GM19438 (cell line): ENCODE results near the gene SND1.
A peak's percentile ranks its signal among the peaks of the same experiment; 100 is the strongest.

Source experiments
- ATAC-seq: cut with Tn5 transposase; IDR thresholded peaks from one replicate; pipeline ENCODE4 v1.9.1; 2021; ENCODE audit warnings: low read depth; ENCODE audit not compliant: unreplicated experiment

Gene SND1

DNA sequence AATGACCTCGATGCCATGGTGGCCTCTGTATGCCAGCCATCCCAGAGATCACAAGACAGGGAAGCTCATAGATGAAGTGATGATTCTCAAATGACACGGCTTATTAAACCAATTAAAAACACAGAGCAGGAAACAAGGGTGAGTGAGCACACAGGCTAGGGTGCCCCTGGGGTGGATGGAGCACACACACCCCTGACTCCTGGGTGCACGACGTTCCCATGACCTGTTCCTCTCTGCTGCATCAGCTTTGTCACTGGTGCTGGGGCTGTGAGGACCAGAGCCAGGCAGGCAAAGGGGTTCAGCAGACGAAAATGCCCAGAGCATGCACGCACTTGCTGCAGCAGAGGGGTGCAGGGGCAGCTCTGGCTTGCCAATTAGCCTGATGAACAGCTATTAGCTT lies 465.7 kb downstream of the SND1 start:
- no peak for ATAC-seq

DNA sequence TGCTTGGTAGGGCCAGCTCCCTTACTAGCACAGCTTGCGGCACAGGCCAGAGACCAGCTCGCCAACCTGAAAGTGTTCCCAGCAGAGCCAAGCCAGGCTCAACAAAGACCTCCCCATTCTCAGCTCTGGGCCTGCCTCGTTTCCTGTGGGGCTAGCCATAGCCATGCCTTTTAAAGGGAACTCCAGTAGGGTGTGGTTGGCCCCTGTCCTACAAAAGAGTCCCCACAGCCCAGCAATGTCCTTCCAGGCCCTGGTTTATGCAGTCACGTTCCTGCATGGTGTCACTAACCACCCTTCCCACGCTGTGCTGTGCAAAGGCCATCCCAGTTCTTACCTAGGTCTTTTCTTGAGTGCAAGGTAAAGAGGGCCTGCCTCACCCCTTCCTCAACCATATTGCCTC lies 467.0 kb downstream of the SND1 start:
- ATAC-seq = no peak

DNA sequence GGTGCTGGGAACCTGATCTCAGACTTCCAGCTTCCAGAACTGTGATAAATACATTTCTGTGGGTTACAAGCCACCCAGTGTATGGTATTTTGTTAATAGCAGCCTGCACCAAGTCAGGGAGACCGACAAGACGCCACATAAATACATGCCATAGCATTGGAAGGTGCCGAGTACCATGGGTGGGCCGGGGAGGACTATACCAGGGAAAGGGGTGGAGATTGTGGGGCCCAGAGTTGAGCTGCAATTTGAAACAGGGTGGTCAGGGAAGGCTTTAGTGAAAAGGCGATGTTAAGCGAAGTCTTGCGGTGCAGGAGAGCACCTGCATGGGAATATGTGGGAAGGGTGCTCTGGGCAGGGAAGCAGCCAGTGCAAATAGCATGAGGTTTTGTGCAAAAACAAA lies 468.1 kb downstream of the SND1 start:
- no peak for ATAC-seq

DNA sequence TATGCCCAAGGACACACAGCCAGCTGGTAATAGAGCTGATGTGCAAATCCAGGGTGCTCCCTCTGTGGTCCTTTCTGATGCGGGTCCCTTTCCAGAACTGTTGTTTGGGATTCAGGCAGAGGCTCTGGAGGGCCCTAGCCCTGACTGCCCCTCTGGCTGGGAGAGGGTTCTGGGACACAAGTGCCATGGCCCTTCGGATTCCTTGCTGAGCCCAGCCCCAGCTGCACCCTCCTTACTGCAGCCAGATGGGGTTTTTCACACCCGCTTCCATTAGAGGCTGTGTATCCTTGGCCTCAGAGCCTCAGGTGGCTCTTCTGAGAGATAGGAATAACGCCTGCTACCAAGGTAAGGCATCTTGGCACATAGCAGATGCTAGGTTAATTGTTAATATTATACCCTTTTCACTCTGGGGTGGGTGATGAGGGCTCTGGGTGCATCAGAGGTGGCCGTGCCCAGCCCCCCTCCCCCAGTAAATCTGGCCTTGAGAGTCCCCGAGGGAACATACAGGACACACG lies 469.0 kb downstream of the SND1 start:
- no peak for ATAC-seq

DNA sequence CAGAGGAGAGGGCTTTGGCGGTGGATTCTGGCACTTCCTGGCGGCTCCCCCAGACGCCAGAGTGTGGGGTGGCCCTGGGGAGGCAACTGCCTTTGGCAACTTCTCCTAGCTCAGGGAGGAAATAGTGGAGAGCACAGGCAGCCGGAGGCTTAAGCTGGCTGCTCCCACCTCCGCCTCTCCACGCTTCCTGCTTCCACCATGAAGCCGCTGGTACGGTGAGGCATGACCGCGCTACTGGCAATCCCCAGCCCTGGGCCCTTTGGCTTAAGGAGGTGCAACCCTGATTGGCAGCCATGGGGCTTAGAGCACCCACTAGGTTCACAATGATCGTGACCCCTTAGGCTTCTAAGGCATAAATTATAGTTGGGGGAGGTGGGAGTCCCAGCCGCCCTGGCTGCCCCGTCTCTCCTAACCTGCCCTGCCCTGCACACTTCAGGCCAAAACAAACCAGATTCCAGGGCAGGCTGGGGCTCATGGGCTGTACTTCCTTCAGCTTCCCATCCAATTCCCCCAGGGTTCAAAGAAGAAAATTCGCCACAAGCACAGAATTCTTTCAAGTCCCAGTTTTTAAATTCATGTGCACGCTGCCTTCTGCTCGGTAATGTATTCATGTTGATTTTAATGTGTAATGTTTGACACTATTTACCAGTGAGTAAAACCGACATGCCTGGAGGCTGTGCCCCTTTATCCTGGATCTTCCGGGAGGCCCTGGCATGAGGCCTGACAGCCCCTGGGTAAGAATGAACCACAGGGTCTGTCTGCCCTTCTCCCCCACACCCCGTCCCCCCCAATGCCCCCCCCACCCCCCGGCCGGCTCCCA lies 469.9 kb downstream of the SND1 start:
- ATAC-seq = no peak

DNA sequence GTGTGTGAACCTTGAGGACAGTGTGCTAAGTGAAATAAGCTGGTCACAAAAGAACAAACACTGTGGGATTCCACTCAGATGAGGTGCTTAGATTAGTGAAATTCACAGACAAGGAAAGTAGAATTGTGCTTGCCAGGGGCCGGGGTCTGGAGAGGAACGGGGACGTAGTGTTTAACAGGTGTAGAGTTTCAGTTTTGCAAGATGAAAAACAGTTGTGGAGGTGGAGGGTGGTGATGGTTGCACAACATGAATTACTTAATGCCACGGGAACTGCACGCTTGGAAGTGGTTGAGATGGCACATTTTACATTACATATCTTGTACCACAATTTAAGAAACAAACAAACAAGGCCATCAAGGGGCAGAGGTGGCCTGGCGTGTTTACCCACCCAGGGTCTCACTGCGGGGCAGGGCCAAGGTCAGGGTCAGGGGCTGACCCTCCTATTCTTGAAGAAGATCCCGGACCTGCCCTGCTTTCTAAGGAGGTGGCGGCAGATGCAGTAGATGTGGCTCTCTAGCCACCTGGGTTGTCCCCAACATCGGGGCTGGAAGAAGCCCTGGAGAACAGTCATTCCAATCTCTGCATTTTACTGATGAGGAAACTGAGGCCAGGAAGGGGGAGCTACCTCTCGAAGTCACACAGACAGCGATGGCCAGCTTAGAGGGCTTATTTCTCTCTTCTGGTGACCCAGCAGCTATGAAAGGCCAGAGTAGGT lies 470.7 kb downstream of the SND1 start:
- ATAC-seq = no peak

DNA sequence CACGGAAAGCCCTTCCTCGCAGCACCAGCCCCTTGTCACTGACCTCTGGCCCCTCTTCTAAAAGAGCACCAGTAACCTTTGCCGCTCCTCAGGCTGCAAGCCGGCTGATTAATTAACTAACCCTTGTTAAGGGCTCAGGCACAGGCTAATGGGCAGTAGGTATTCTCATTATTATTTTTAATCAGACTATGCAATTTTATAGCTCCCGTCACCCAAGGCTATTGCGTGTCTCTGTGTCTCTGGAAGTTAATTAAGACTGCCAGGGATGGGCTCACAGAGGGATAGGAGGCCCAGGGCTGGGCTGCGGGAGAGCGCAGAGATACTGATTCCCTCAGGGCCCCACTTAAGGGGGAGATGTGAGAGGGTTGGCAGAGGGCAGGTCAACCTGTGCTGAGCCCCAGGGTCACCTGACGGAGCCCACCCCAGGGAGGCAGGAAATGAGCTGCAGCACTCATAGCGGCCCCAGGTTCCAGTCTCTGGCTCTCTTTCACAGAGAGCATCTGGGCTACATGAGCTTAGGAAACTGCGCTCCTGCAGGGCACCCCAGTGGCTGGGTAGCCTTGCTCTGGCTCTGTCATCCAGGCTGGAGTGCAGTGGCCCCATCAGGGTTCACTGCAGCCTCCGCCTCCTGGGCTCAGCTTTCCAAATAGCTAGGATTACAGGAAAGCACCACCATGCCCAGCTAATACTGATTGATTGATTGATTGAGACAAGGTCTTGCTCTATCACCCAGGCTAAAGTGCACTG lies 471.5 kb downstream of the SND1 start:
- no peak for ATAC-seq

DNA sequence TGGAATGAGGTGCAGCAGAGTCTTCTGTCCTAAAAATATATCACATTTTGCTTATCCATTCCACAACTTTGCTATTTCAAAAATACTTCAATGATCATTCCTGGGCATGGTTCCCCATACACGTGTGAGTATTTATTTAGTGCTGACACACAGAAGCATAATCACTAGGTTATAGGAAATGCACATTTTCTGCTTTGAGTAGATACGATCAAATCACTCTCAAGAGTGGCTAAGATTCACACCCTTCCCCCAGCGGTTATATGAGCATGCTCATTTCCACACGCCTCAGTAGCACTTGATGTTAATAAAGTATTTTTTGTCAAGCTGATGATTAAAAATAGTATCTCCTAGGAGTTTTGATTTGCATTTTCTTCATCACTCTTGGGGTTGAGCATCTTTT lies 472.8 kb downstream of the SND1 start:
- no peak for ATAC-seq

DNA sequence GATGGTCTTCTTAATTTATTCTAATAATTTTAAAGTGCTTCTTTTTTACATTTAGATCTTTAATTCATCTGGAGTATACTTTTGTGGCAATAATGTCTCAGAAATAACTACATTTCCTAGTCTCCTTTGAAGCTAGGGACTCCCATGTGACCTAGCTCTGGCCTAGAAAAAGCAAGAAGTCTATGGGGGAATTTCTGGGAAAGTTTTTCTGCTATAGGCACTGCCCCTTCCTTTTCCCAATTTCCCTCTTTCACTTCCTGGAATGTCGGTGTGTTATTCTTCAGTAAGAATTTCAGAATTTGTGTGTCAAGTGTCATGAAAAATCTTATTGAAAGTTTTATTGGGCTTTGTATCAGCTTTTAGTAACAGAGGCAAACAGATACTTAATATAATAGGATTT lies 473.8 kb downstream of the SND1 start:
- no peak for ATAC-seq

DNA sequence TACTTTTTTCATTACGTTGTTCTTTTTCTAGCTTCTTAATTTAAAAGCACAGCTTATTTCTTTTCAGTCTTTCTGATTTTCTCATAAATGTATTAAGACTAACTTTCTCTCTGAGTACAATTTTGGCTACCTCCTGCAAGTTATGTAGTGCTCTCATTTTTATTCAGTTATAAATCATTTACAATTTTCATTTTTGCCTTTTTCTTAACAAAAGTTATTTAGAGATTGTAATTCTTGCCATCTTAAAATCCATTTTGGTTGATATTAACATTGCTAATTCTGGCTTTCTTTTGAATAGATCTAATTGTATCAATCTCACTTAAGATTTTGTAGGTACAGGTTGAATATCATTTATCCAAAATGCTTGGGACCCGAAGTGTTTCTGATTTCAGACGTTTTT lies 476.4 kb downstream of the SND1 start:
- ATAC-seq = no peak

DNA sequence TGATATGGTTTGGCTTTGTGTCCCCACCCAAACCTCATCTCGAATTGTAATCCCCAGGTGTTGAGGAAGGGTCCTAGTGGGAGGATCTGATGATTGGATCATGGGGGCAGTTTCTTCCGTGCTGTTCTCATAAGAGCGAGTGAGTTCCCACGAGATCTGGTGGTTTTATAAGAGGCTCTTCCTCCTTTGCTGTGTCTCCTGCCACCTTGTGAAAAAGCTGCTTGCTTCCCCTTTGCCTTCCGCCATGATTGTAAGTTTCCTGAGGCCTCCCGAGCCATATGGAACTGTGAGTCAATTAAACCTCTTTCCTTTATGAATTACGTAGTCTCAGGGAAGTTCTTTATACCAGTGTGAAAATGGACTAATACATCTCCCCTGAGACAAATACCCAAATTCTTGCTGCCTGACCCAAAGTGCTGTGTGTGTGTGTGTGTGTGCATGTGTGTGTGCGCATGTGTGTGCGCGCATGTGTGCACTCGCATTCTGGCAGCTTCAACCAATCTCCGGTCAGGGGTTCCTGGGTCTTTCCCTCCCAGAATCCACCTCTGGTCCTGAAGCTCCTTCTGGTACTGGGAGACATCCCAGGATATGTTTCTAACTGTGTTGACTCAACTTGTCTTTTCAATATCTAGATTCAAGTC lies 477.4 kb downstream of the SND1 start:
- ATAC-seq = no peak

DNA sequence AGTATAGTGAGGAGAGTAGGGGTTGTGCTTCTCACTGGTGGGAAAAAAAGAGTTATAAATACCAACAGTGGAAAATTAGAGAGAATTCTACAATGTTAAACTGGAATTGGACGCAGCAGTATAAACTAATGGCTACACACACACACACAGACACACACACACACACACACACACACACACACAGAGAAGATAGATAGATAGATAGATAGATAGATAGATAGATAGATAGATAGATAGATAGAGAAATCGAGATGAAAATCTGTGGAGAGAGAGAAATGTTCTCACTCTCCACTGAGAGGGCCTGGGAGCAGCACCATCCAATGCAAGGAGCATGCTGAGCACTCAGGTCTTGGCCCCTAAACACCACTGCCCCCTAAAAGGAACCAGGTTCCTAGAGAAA lies 479.1 kb downstream of the SND1 start:
- no peak for ATAC-seq

DNA sequence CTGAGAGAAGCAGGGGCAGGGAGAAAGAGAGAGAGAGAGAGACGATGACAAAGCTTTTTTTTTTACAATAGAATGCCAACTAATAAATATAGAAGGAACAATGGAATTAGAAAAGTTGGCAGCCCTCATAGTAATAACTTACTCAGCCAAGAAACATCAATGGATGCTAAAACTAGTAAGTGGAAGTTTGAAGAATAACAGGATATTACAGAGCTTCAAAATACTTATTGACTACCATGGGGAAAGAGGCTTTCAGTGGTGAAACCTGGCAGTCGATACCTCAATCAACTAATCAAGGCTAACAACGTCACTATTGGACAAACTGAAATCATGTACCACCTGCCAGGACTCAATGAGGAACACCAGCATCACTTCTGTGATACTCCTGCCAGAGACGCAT lies 479.7 kb downstream of the SND1 start:
- no peak for ATAC-seq

DNA sequence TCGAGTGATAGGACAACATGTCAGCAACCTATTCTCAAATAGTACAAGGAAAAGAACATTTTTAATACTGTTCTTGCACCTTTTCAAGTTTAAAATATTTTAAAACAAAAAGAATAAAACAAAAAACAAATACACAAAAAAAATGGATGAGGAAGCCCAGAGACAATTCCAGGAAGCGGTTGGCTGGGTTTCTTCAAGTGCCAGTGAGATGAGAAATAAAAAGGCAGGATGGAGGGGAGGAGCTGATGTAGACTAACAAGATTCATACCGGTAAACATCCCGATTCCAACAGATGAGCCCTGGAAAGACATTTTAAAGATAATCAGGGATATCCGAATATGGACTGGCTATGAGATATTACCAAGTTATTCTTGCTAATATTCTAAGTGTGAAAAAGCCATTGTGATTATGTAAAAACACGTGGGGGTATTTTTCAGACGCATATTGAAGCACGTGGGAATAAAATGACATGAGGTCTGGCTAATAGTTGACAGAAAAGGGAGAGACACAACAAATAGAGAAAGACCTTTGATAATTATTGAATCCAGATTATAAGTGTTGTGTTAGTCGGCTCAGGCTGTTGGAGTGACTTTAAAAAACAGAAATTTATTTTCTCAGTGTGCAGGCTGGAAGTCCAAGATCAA lies 480.6 kb downstream of the SND1 start:
- ATAC-seq = no peak

DNA sequence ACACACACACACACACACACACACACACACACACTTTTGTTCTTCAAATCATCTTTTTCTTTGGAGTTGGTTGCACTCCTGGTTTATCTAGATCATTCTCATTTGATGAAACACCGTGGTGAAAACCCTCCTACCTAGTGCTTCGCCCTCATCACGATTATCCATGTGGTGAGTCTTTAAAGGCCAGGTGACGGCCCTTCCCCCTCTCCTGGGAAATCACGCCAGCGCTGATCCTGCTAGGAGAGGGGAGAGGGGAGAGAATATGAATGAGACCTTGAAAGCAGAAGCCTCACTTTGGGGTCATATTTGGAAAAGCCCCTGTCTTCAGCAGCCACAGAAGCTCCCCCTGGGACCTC lies 483.1 kb downstream of the SND1 start:
- no peak for ATAC-seq

DNA sequence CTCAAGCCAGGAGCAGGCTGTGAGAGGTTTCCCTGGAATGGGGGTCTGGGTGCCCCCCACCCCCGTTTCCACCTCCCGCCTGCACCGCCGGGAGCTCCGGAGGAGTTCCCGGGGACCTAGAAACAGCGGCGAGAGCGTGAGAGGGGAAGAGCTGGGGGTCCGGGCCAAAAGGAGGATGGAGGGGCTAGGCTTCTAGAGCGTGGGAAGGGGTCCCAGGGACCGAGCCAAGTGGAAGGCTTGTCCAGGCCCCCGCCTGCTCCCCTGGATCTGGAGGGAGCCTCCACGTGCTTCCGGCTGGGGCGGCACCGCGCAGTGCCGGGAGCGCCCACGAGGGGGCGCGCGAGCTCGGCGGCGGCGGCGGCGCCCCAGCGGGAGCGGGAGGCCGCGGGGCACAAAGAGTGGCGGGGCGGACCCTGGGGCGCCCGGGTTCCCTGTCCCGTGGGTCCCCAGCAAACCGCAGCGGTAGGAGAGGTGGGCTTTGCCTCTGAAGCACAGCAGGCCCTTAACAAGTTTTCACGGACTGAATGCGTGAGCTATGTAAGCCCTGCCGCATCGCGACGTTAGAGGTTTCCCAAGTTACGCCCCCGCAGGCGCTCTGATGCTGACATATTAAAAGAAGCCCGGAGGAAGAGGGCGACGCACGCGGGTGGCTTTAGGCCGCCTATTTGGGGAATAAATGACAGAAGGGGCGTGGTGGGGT lies 483.7 kb downstream of the SND1 start:
- peak; percentile 96 for ATAC-seq

DNA sequence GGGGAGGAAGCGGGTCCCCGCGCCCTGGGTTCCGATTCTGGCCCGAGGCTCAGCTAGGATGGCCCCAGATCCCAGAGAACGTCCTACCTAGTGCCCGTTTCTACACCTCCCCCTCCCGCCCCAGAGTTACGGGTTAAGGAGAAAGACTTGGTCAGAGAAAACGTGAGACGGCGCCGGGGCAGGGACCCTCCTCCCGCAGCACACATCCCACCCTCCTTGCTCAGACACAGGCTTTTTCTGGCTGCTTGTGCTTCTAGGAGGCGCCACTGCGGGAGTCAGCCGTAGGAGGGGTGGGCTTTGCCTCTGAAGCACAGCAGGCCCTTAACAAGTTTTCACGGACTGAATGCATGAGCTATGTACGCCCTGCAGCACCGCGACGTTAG lies 484.2 kb downstream of the SND1 start:
- peak; percentile 14 for ATAC-seq

DNA sequence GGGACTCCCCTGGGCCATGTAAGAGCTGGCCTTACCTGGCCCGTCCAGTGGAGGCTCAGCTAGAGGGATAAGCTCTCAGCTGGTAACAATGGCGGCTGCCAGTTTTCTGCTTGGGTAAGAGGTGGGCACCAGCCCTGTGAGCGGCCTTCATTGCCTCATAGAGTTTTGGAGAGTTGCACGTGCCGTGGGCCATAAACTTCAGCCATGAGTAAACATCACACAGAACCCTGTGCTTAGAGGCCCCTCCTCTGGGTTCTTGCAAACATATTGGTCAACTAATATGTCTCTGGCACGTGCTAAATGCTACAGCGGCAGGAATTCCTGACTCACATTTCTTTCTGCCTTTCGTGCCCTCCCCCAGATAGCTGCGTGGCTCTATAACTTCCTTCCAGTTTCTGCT lies 485.2 kb downstream of the SND1 start:
- no peak for ATAC-seq

DNA sequence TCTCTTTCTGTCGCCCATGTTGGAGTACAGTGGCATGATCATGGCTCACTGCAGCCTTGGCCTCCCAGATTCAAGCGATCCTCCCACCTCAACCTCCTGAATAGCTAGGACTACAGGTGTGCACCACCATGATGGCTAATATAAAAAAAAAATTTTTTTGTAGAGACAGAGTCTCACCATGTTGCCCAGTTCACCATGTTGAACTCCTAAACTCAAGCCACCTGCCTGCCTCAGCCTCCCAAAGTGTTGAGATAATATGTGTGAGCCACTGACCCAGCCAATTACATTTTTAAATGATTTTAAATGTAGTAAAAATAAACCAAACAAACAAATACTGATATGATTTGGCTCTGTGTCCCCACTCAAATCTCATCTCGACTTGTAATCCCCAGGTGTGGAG lies 487.4 kb downstream of the SND1 start:
- ATAC-seq = no peak

DNA sequence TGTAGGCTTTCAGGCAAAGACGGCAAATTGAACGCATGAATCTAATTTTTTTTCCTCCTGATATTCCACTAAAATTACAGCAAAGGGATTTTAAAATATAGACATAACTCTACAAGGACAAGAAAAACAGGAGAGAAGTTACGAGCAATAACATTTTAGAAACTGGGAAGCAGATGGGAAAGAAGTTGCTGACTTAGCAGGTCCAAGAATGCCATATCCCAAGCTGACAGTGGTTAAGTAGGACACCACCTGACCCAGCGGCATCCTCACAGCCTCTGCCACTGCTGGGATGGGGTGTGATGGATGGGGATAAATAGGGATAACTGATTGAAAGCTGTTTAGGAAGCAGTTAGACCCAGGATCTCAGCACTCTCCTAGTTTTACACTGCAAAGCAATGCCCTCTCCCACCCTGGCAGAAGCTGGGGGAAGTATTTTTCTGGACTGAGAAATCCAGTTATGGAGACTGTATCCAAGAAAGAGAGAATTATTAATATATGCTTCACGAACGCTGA lies 489.7 kb downstream of the SND1 start:
- no peak for ATAC-seq
